ENCODE measurements around the gene AMMECR1L. TPM values are rescaled to one million over a fixed set of nuclear protein-coding genes. Genes with fewer than 3 reads are reported as not detected.
"Not testable (repeated sequence)": the region's sequence is repeated elsewhere in the genome, so short reads cannot be mapped to it uniquely, and the experiment has no call there.

AMMECR1L gene
- total RNA-seq, 5 donors from 2014 or later (not counting 1 experiment from before 2014, with no cell fraction given) = 10.2 to 18.1 (median 15.0) TPM

GRCh38 chr2:127913808-127914457 lies 28.2 kb upstream of the AMMECR1L start:
- Histone ChIP-seq H3K4me1 (ENCODE audit: control insufficient read depth in 1 of 2, extremely low read depth in 1 of 2, insufficient read depth in 2 of 2, low read length in 2 of 2) (no peaks in the 10 kb centered on the region), H3K4me3 (ENCODE audit: control insufficient read depth in 1 of 2, extremely low read depth in 1 of 2, low read length in 1 of 2) (no peak overlapping the region), H3K27ac (ENCODE audit: low read length) (no peak overlapping the region), H3K27me3 (replicated peaks in 1 of 2; ENCODE audit: control insufficient read depth in 2 of 2, extremely low read depth in 1 of 2, insufficient read depth in 2 of 2, low read length in 1 of 2) (no peaks in the 10 kb centered on the region), H3K9me3 (no peaks in the 10 kb centered on the region), H3K36me3 (ENCODE audit: control insufficient read depth in 2 of 2, extremely low read depth in 1 of 2, insufficient read depth in 1 of 2, low read length in 1 of 2) (no peaks in the 10 kb centered on the region)
- no peak overlapping the region for H3K4me3 Mint-ChIP-seq
- ChIA-PET CTCF (interaction anchor here in 1 of 2 donors (0.6 kb wide), 1 partner anchor 120 kb away, joined by 10 read pairs; no protein-coding TSS in a partner anchor), POLR2A (no interaction called here)
- no peaks in the 10 kb centered on the region for H3K4me1 Mint-ChIP-seq
- peaks cover 0 to 4% of the 10 kb centered on the region in 2 donors for H3K27me3 Mint-ChIP-seq
- DNase-seq (no peak), ATAC-seq (replicated peaks in 1 of 4) (no peak)
- WGBS (ENCODE audit: insufficient coverage) = 90% methylated on average over 2 of the region's 8 CpGs
- no peaks in the 10 kb centered on the region for H3K9me3 Mint-ChIP-seq
- no peak overlapping the region for H3K27ac Mint-ChIP-seq
- H3K36me3 Mint-ChIP-seq = no peaks in the 10 kb centered on the region

- Mint-ChIP-seq H3K27ac (no peak overlapping the region), H3K27me3 (peaks cover 6 to 8% of the 10 kb centered on the region in 2 donors), H3K9me3 (no peaks in the 10 kb centered on the region), H3K4me3 (no peak overlapping the region), H3K36me3 (no peaks in the 10 kb centered on the region), H3K4me1 (no peaks in the 10 kb centered on the region)
- Histone ChIP-seq H3K9me3 (no peaks in the 10 kb centered on the region), H3K36me3 (ENCODE audit: control insufficient read depth in 2 of 2, extremely low read depth in 1 of 2, insufficient read depth in 1 of 2, low read length in 1 of 2) (no peaks in the 10 kb centered on the region), H3K4me3 (ENCODE audit: control insufficient read depth in 1 of 2, extremely low read depth in 1 of 2, low read length in 1 of 2) (no peak overlapping the region), H3K27me3 (replicated peaks in 1 of 2; ENCODE audit: control insufficient read depth in 2 of 2, extremely low read depth in 1 of 2, insufficient read depth in 2 of 2, low read length in 1 of 2) (peaks cover 0 to 9% of the 10 kb centered on the region in 2 experiments), H3K4me1 (ENCODE audit: control insufficient read depth in 1 of 2, extremely low read depth in 1 of 2, insufficient read depth in 2 of 2, low read length in 2 of 2) (no peaks in the 10 kb centered on the region), H3K27ac (ENCODE audit: low read length) (no peak overlapping the region)
- ATAC-seq (replicated peaks in 1 of 4) (no peak), DNase-seq (no peak)
- CTCF ChIA-PET = no interaction called here
- 20% methylated on average over 1 of the region's 2 CpGs for WGBS (ENCODE audit: insufficient coverage)
- POLR2A ChIA-PET = no interaction called here
Observed at GRCh38 chr2:127911737-127912136, 26.0 kb upstream of the AMMECR1L start.

GRCh38 chr2:127910415-127910814 lies 24.7 kb upstream of the AMMECR1L start:
- no peaks in the 10 kb centered on the region for H3K4me1 Mint-ChIP-seq
- no peak overlapping the region for H3K4me3 Mint-ChIP-seq
- Histone ChIP-seq H3K27me3 (replicated peaks in 1 of 2; ENCODE audit: control insufficient read depth in 2 of 2, extremely low read depth in 1 of 2, insufficient read depth in 2 of 2, low read length in 1 of 2) (peaks cover 0 to 17% of the 10 kb centered on the region in 2 experiments), H3K4me1 (ENCODE audit: control insufficient read depth in 1 of 2, extremely low read depth in 1 of 2, insufficient read depth in 2 of 2, low read length in 2 of 2) (no peaks in the 10 kb centered on the region), H3K27ac (ENCODE audit: low read length) (no peak overlapping the region), H3K36me3 (ENCODE audit: control insufficient read depth in 2 of 2, extremely low read depth in 1 of 2, insufficient read depth in 1 of 2, low read length in 1 of 2) (no peaks in the 10 kb centered on the region), H3K9me3 (no peaks in the 10 kb centered on the region), H3K4me3 (ENCODE audit: control insufficient read depth in 1 of 2, extremely low read depth in 1 of 2, low read length in 1 of 2) (no peak overlapping the region)
- ChIA-PET CTCF (no interaction called here), POLR2A (no interaction called here)
- H3K9me3 Mint-ChIP-seq = no peaks in the 10 kb centered on the region
- ATAC-seq (replicated peaks in 1 of 4) (no peak), DNase-seq (no peak)
- H3K36me3 Mint-ChIP-seq = no peaks in the 10 kb centered on the region
- 100% methylated on average over 1 of the region's 3 CpGs for WGBS (ENCODE audit: insufficient coverage)
- H3K27ac Mint-ChIP-seq = no peak overlapping the region
- peaks cover 9 to 12% of the 10 kb centered on the region in 2 donors for H3K27me3 Mint-ChIP-seq

GRCh38 chr2:127909019-127909418 lies 23.3 kb upstream of the AMMECR1L start:
- H3K9me3 ChIP-seq = no peaks in the 10 kb centered on the region
- Mint-ChIP-seq H3K36me3 (no peaks in the 10 kb centered on the region), H3K27ac (no peak overlapping the region), H3K4me3 (no peak overlapping the region), H3K27me3 (peaks cover 12 to 15% of the 10 kb centered on the region in 2 donors), H3K4me1 (no peaks in the 10 kb centered on the region), H3K9me3 (no peaks in the 10 kb centered on the region)
- DNase-seq (no peak), ATAC-seq (replicated peaks in 1 of 4) (no peak)
- no peak overlapping the region for H3K27ac ChIP-seq (ENCODE audit: low read length)
- H3K4me3 ChIP-seq (ENCODE audit: control insufficient read depth in 1 of 2, extremely low read depth in 1 of 2, low read length in 1 of 2) = no peak overlapping the region
- peaks cover 0 to 23% of the 10 kb centered on the region in 2 experiments for H3K27me3 ChIP-seq (replicated peaks in 1 of 2; ENCODE audit: control insufficient read depth in 2 of 2, extremely low read depth in 1 of 2, insufficient read depth in 2 of 2, low read length in 1 of 2)
- POLR2A ChIA-PET = no interaction called here
- H3K4me1 ChIP-seq (ENCODE audit: control insufficient read depth in 1 of 2, extremely low read depth in 1 of 2, insufficient read depth in 2 of 2, low read length in 2 of 2) = no peaks in the 10 kb centered on the region
- H3K36me3 ChIP-seq (ENCODE audit: control insufficient read depth in 2 of 2, extremely low read depth in 1 of 2, insufficient read depth in 1 of 2, low read length in 1 of 2) = no peaks in the 10 kb centered on the region
- WGBS (ENCODE audit: insufficient coverage) = 76% methylated on average over 5 of the region's 6 CpGs
- CTCF ChIA-PET = interaction anchor here in 1 of 2 donors (0.7 kb wide), 1 partner anchor 76 kb away, joined by 3 read pairs; no protein-coding TSS in a partner anchor

- H3K27ac Mint-ChIP-seq; H3K36me3 Mint-ChIP-seq; H3K9me3 Mint-ChIP-seq; H3K27ac ChIP-seq (ENCODE audit: low read length); H3K4me3 Mint-ChIP-seq; ATAC-seq (replicated peaks in 1 of 4); H3K4me1 Mint-ChIP-seq; H3K9me3 ChIP-seq; H3K4me3 ChIP-seq (ENCODE audit: control insufficient read depth in 1 of 2, extremely low read depth in 1 of 2, low read length in 1 of 2); CTCF ChIA-PET; POLR2A ChIA-PET; DNase-seq; H3K36me3 ChIP-seq (ENCODE audit: control insufficient read depth in 2 of 2, extremely low read depth in 1 of 2, insufficient read depth in 1 of 2, low read length in 1 of 2); H3K4me1 ChIP-seq (ENCODE audit: control insufficient read depth in 1 of 2, extremely low read depth in 1 of 2, insufficient read depth in 2 of 2, low read length in 2 of 2): not testable (repeated sequence)
- 100% methylated on average over 7 of the region's 12 CpGs for WGBS (ENCODE audit: insufficient coverage)
- H3K27me3 Mint-ChIP-seq = peaks cover 12 to 15% of the 10 kb centered on the region in 2 donors
- H3K27me3 ChIP-seq (replicated peaks in 1 of 2; ENCODE audit: control insufficient read depth in 2 of 2, extremely low read depth in 1 of 2, insufficient read depth in 2 of 2, low read length in 1 of 2) = peaks cover 0 to 23% of the 10 kb centered on the region in 2 experiments
Observed at GRCh38 chr2:127907733-127908400, 22.1 kb upstream of the AMMECR1L start.

- Mint-ChIP-seq H3K4me3 (no peak overlapping the region), H3K27me3 (peaks cover 12 to 15% of the 10 kb centered on the region in 2 donors), H3K27ac (no peak overlapping the region), H3K9me3 (no peaks in the 10 kb centered on the region), H3K4me1 (no peaks in the 10 kb centered on the region), H3K36me3 (no peaks in the 10 kb centered on the region)
- 75% methylated on average over 18 of the region's 21 CpGs for WGBS (ENCODE audit: insufficient coverage)
- Histone ChIP-seq H3K36me3 (ENCODE audit: control insufficient read depth in 2 of 2, extremely low read depth in 1 of 2, insufficient read depth in 1 of 2, low read length in 1 of 2) (no peaks in the 10 kb centered on the region), H3K9me3 (no peaks in the 10 kb centered on the region), H3K4me1 (ENCODE audit: control insufficient read depth in 1 of 2, extremely low read depth in 1 of 2, insufficient read depth in 2 of 2, low read length in 2 of 2) (no peaks in the 10 kb centered on the region), H3K27ac (ENCODE audit: low read length) (no peak overlapping the region), H3K4me3 (ENCODE audit: control insufficient read depth in 1 of 2, extremely low read depth in 1 of 2, low read length in 1 of 2) (no peak overlapping the region), H3K27me3 (replicated peaks in 1 of 2; ENCODE audit: control insufficient read depth in 2 of 2, extremely low read depth in 1 of 2, insufficient read depth in 2 of 2, low read length in 1 of 2) (peaks cover 0 to 32% of the 10 kb centered on the region in 2 experiments)
- no peak for DNase-seq
- ChIA-PET POLR2A (no interaction called here), CTCF (interaction anchor here (0.5 to 0.6 kb wide), 2 partner anchors 138 to 378 kb away, joined by 4 to 5 read pairs; no protein-coding TSS in a partner anchor)
- ATAC-seq (replicated peaks in 1 of 4) = no peak
Observed at GRCh38 chr2:127906206-127906926, 20.6 kb upstream of the AMMECR1L start.
